Esophagus squamous epithelium (tissue), 5 donors: Measurements from ENCODE around the gene RPRD2. TPM values are rescaled to one million over a fixed set of nuclear protein-coding genes. Genes with fewer than 3 reads are reported as not detected.
A peak's percentile ranks its signal among the peaks of the same experiment; 100 is the strongest.

Experiments
- DNase-seq: peaks from one replicate; lab custom pipeline; 2025; lab: John Stamatoyannopoulos, UW
- H3K27ac ChIP-seq, 4 donors: fragments of 200-600 bp; sonication (generic); one replicate each; pipeline ENCODE4 v1.5.1; 2016 to 2019; ENCODE audit warnings: mild to moderate bottlenecking in 1 of 4
- H3K27me3 ChIP-seq, 4 donors: fragments of 200-600 bp; sonication (generic); 1 replicate in 3 of 4; 2 replicates in 1 of 4; pipeline versions ENCODE4 v1.5.1 to v1.6.0; 2017 to 2021; ENCODE audit warnings: antibody characterized with exemption in 1 of 4
- H3K36me3 ChIP-seq, 3 donors: fragments of 200-600 bp; sonication (generic); one replicate each; pipeline ENCODE4 v1.5.1; 2016 to 2019
- H3K4me1 ChIP-seq, 3 donors: fragments of 200-600 bp; sonication (generic); one replicate each; pipeline ENCODE4 v1.5.1; 2017 to 2019
- H3K4me3 ChIP-seq, 4 donors: fragments of 200-600 bp; sonication (generic); 1 replicate in 3 of 4; 2 replicates in 1 of 4; pipeline ENCODE4 v1.5.1; 2016 to 2019; ENCODE audit warnings: mild to moderate bottlenecking in 2 of 4, moderate library complexity in 1 of 4
- H3K9me3 ChIP-seq, 3 donors: fragments of 200-600 bp; sonication (generic); one replicate each; pipeline ENCODE4 v1.5.1; 2016 to 2019
- POLR2A ChIP-seq, 4 donors: fragments of 450-650 bp; IDR thresholded peaks; one replicate each; pipeline ENCODE4 v1.6.1; 2017; ENCODE audit warnings: antibody characterized with exemption in 4 of 4, mild to moderate bottlenecking in 4 of 4, moderate library complexity in 3 of 4
- WGBS, 2 donors: methylation state at CpG; one replicate each; pipeline ENCODE4 v1.1.5; 2018; 5-methylcytosine and 5-hydroxymethylcytosine counted together
- intact Hi-C: fragments of 100-400 bp; cut with DNase I; formaldehyde crosslinking; loops from one replicate; pipeline ENCODE4 v1.15.0; 2022
- total RNA-seq, 4 donors: library from RNA; depleted of rRNA; stranded (reverse); fragments of >200 nt; gene quantifications; one replicate each; pipeline ENCODE4 v1.1.0, GENCODE V29; 2016
- TF ChIP-seq, protein P1 (sequence below), 6 experiments: fragments of 450-650 bp in 4 of 6; fragments of 200-600 bp in 2 of 6; sonication (generic) in 2 of 6; IDR thresholded peaks; one replicate each; pipeline ENCODE4 v1.5.1; 2016 to 2019; ENCODE audit warnings: antibody characterized with exemption in 6 of 6, mild to moderate bottlenecking in 4 of 6, moderate library complexity in 4 of 6
- donor health status: DM: yes; HTN: yes; CAD: no.

RPRD2 gene
- total RNA-seq, 4 donors from 2014 or later: 14.7 to 17.9 (median 15.2) TPM

GRCh38 chr1:150511985-150512660 lies 148.2 kb downstream of the RPRD2 start:
- TF ChIP-seq POLR2A (IDR thresholded peaks at IDR 0.05): no peak
- TF ChIP-seq, protein P1, sequence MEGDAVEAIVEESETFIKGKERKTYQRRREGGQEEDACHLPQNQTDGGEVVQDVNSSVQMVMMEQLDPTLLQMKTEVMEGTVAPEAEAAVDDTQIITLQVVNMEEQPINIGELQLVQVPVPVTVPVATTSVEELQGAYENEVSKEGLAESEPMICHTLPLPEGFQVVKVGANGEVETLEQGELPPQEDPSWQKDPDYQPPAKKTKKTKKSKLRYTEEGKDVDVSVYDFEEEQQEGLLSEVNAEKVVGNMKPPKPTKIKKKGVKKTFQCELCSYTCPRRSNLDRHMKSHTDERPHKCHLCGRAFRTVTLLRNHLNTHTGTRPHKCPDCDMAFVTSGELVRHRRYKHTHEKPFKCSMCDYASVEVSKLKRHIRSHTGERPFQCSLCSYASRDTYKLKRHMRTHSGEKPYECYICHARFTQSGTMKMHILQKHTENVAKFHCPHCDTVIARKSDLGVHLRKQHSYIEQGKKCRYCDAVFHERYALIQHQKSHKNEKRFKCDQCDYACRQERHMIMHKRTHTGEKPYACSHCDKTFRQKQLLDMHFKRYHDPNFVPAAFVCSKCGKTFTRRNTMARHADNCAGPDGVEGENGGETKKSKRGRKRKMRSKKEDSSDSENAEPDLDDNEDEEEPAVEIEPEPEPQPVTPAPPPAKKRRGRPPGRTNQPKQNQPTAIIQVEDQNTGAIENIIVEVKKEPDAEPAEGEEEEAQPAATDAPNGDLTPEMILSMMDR (IDR thresholded peaks at IDR 0.05): no peak
- intact Hi-C loops: no loop called here
- peaks cover 24 to 89% (median 29%) of the 10 kb centered on the region in 3 donors for H3K4me1 ChIP-seq
- H3K4me3 ChIP-seq: peak overlapping the region in 2 of 4 donors; percentile 41 to 46
- 85 to 87% methylated on average over 15 to 17 of the region's 17 CpGs for WGBS, 2 donors
- no peaks in the 10 kb centered on the region for H3K27me3 ChIP-seq
- DNase-seq: no peak
- no peaks in the 10 kb centered on the region for H3K9me3 ChIP-seq
- peak overlapping the region; percentile 30 to 92 (median 88) for H3K27ac ChIP-seq
- H3K36me3 ChIP-seq: peaks cover 0 to 40% (median 4%) of the 10 kb centered on the region in 3 donors

DNA sequence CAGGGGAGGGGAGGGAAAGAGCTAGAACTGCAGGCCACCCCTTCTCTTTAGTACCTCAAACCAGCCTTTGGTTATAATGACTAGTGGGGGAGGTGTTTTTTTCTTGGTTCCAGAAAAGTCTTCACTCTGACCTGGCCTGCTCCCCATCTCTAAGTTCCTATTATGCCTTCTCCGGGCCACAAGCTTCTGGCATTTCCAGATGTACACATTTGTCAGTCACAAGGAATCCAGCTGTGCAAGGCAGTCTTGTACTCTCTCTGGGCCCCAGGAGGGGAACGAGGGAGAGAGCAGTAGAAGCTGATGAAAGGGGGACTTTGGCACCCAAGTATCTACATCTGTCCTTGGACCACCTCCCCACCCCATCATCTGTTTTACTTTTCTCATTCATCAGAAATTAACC lies 148.9 kb downstream of the RPRD2 start:
- intact Hi-C loops: no loop called here
- Histone ChIP-seq H3K4me1 (peaks cover 22 to 90% (median 23%) of the 10 kb centered on the region in 3 donors), H3K27ac (peak overlapping the region; percentile 30 to 92 (median 88)), H3K36me3 (peaks cover 0 to 37% (median 4%) of the 10 kb centered on the region in 3 donors), H3K9me3 (no peaks in the 10 kb centered on the region), H3K4me3 (peak overlapping the region in 1 of 4 donors; percentile 46), H3K27me3 (no peaks in the 10 kb centered on the region)
- DNase-seq: no peak
- WGBS, 2 donors: 52 to 67% methylated on average over 2 of the region's 2 CpGs
- TF ChIP-seq POLR2A (IDR thresholded peaks at IDR 0.05): no peak
- TF ChIP-seq, protein P1 (IDR thresholded peaks at IDR 0.05): no peak

DNA sequence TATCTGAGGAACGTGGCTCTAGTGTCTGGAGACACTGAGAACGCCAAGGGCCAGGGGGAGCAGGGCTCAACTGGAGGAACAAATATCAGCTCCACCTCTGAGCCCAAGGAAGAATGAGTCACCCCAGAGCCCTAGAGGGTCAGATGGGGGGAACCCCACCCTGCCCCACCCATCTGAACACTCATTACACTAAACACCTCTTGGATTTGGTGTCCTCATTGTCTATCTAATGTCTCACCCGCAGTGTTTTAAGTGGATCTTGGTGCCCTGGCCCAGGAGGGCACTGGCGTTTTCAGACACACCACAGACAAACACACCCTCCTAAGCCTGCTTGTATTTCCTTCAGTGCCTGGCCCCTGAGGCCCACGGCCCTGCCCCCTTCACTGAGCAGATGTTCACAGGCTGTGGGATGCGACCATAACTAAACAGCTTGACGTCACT lies 149.4 kb downstream of the RPRD2 start:
- Histone ChIP-seq H3K27me3 (no peaks in the 10 kb centered on the region), H3K4me3 (no peak overlapping the region), H3K4me1 (peaks cover 19 to 89% (median 19%) of the 10 kb centered on the region in 3 donors), H3K27ac (peak overlapping the region; percentile 57 to 92 (median 88)), H3K9me3 (no peaks in the 10 kb centered on the region), H3K36me3 (peaks cover 0 to 37% (median 4%) of the 10 kb centered on the region in 3 donors)
- DNase-seq: no peak
- WGBS, 2 donors: 38 to 62% methylated on average over 4 to 7 of the region's 7 CpGs
- intact Hi-C loops: no loop called here
- TF ChIP-seq, protein P1 (IDR thresholded peaks at IDR 0.05): no peak
- no peak for TF ChIP-seq POLR2A (IDR thresholded peaks at IDR 0.05)

DNA sequence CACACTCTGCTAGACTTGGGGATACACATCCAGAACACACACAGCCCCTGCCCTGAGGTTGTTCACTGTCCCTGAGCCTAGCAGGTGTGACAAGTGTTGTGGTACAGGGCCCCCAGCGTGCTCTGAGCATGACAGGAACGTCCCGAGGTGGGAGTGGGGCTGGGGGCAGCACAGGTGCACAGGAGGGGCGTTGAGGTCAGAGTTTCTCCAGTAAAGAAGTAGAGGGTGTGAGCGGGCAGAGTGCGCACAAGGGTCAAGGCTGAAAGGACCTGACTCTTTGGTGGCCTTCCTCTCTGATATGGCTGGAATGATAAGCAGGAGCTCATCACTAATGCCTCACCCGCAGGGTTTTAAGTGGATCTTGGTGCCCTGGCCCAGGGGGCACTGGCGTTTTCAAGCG lies 150.3 kb downstream of the RPRD2 start:
- intact Hi-C loops: no loop called here
- peaks cover 0 to 36% (median 4%) of the 10 kb centered on the region in 3 donors for H3K36me3 ChIP-seq
- H3K9me3 ChIP-seq: no peaks in the 10 kb centered on the region
- WGBS, 2 donors: 92 to 98% methylated on average over 5 to 9 of the region's 9 CpGs
- peak overlapping the region; percentile 49 to 92 (median 88) for H3K27ac ChIP-seq
- no peak for DNase-seq
- no peaks in the 10 kb centered on the region for H3K27me3 ChIP-seq
- no peak for TF ChIP-seq POLR2A (IDR thresholded peaks at IDR 0.05)
- TF ChIP-seq, protein P1 (IDR thresholded peaks at IDR 0.05): no peak
- H3K4me3 ChIP-seq: no peak overlapping the region
- H3K4me1 ChIP-seq: peaks cover 11 to 80% (median 19%) of the 10 kb centered on the region in 3 donors

DNA sequence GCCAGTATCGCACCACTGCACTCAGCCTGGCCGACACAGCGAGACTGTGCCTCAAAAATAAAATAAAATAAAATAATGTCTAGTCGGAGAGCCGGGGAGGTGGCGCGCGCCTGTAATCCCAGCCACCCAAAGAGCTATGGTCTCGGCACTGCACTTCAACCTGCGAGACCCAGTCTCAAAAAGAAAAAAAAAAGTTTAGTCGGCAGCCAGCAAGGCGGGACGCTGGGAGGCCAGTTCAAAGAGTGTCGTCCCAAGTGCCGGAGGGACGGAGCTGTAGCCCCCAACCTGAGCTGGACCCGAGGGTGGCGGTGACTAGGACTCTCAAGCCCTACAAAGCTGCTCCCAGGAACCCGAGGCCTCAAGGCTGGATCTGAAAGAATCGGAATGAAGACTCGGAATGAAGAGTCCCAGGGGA lies 151.0 kb downstream of the RPRD2 start:
- DNase-seq: no peak
- intact Hi-C loops: no loop called here
- TF ChIP-seq, protein P1 (IDR thresholded peaks at IDR 0.05): no peak
- no peak for TF ChIP-seq POLR2A (IDR thresholded peaks at IDR 0.05)
- Histone ChIP-seq H3K4me3 (peak overlapping the region; percentile 32 to 77 (median 55)), H3K27ac (peak overlapping the region; percentile 86 to 94 (median 91)), H3K9me3 (no peaks in the 10 kb centered on the region), H3K36me3 (peaks cover 0 to 30% (median 4%) of the 10 kb centered on the region in 3 donors), H3K27me3 (no peaks in the 10 kb centered on the region), H3K4me1 (peaks cover 9 to 74% (median 19%) of the 10 kb centered on the region in 3 donors)
- 25 to 32% methylated on average over 15 to 21 of the region's 21 CpGs for WGBS, 2 donors
